H1 (cell line): ENCODE measurements around the gene GNAS. TPM values are rescaled to one million over a fixed set of nuclear protein-coding genes. Genes with fewer than 3 reads are reported as not detected.

ENCODE experiments used
- CTCF ChIA-PET: fragments of 300-600 bp; sonication (Branson Sonifier 250); formaldehyde crosslinking; loops from one replicate; lab custom pipeline; 2021; ENCODE audit not compliant: partially characterized antibody; lab: Charles Lee
- POLR2A ChIA-PET: fragments of 300-600 bp; sonication (Branson Sonifier 250); formaldehyde crosslinking; loops from one replicate; lab custom pipeline; 2021; ENCODE audit warnings: inconsistent platforms; ENCODE audit not compliant: partially characterized antibody; lab: Charles Lee
- DNase-seq, 2 experiments: peaks; one replicate each; pipeline versions ENCODE4 v3.0.0 to v3.0.0-alpha.2; 2010 to 2022; ENCODE audit warnings: low spot score in 2 of 2, low read depth in 1 of 2, mixed read lengths in 1 of 2
- FAIRE-seq: peaks from 2 replicates; lab custom pipeline; 2011; peaks lifted over from hg19 to GRCh38; lab: Jason Lieb, UNC
- H2AFZ ChIP-seq: 2 replicates; pipeline ENCODE4 v1.8.1; 2012; ENCODE audit warnings: low read length, inconsistent platforms
- H2AK5ac ChIP-seq: 2 replicates; pipeline ENCODE4 v1.6.1; 2013; ENCODE audit warnings: low read depth, low read length
- H2BK120ac ChIP-seq: replicated peaks from 2 replicates; pipeline ENCODE3; 2013; ENCODE audit warnings: low read depth, low read length, inconsistent platforms
- H2BK12ac ChIP-seq: 2 replicates; pipeline ENCODE4 v1.6.1; 2013; ENCODE audit warnings: low read depth, low read length
- H2BK15ac ChIP-seq: 2 replicates; pipeline ENCODE4 v1.6.1; 2013; ENCODE audit warnings: low read length
- H2BK20ac ChIP-seq: 2 replicates; pipeline ENCODE4 v1.6.1; 2013; ENCODE audit warnings: low read length
- H2BK5ac ChIP-seq: 2 replicates; pipeline ENCODE4 v1.6.1; 2013; ENCODE audit warnings: low read depth, low read length
- H3K14ac ChIP-seq: 2 replicates; pipeline ENCODE4 v1.6.1; 2013; ENCODE audit warnings: inconsistent platforms; ENCODE audit not compliant: insufficient read length
- H3K18ac ChIP-seq: 2 replicates; pipeline ENCODE4 v1.6.1; 2013; ENCODE audit warnings: low read length; ENCODE audit errors: extremely low read depth
- H3K23ac ChIP-seq: 2 replicates; pipeline ENCODE4 v1.6.1; 2013; ENCODE audit warnings: inconsistent platforms; ENCODE audit not compliant: insufficient read length
- H3K23me2 ChIP-seq: 2 replicates; pipeline ENCODE4 v1.6.1; 2013; ENCODE audit warnings: low read depth, low read length
- H3K27ac ChIP-seq: 2 replicates; pipeline ENCODE4 v1.6.1; 2011; ENCODE audit warnings: low read depth, low read length, inconsistent platforms
- H3K27me3 ChIP-seq, 4 experiments: replicated peaks in 1 of 4; 1 replicate in 1 of 4; 2 replicates in 3 of 4; pipeline versions ENCODE4 v1.6.1 to v1.8.1; 2011 to 2013; ENCODE audit warnings: low read length in 3 of 4, mild to moderate bottlenecking in 3 of 4, inconsistent platforms in 2 of 4, mixed read lengths in 2 of 4, moderate library complexity in 1 of 4; ENCODE audit not compliant: control insufficient read depth in 3 of 4, insufficient read depth in 3 of 4; ENCODE audit errors: extremely low read depth in 1 of 4
- H3K36me3 ChIP-seq, 4 experiments: 2 replicates each; pipeline versions ENCODE4 v1.6.1 to v1.8.1; 2011 to 2013; ENCODE audit warnings: mild to moderate bottlenecking in 4 of 4, low read length in 3 of 4, moderate library complexity in 2 of 4, control low read depth in 1 of 4, inconsistent platforms in 1 of 4; ENCODE audit not compliant: insufficient read depth in 4 of 4, control insufficient read depth in 2 of 4
- H3K4ac ChIP-seq: replicated peaks from 2 replicates; pipeline ENCODE3; 2013; ENCODE audit warnings: low read length, low read depth, mixed read lengths, inconsistent platforms; ENCODE audit not compliant: insufficient read length
- H3K4me1 ChIP-seq, 4 experiments: replicated peaks in 1 of 4; 1 replicate in 1 of 4; 2 replicates in 3 of 4; pipeline versions ENCODE4 v1.6.1 to v1.8.1; 2011 to 2013; ENCODE audit warnings: low read length in 3 of 4, inconsistent platforms in 2 of 4, mixed read lengths in 1 of 4; ENCODE audit not compliant: insufficient read depth in 4 of 4, control insufficient read depth in 3 of 4
- H3K4me2 ChIP-seq, 2 experiments: 2 replicates each; pipeline versions ENCODE4 v1.6.1 to v1.8.1; 2011 to 2013; ENCODE audit warnings: low read depth in 2 of 2, low read length in 2 of 2, control low read depth in 1 of 2, inconsistent platforms in 1 of 2, mild to moderate bottlenecking in 1 of 2; ENCODE audit not compliant: insufficient read depth in 1 of 2
- H3K4me3 ChIP-seq, 4 experiments: fragments of 200-600, 300-600 bp in 1 of 4; sonication (generic), shearing (Covaris generic), sonication (Bioruptor Twin) in 1 of 4; 2 replicates each; pipeline versions ENCODE4 v1.5.1 to v1.8.1; 2011 to 2016; ENCODE audit warnings: low read length in 4 of 4, low read depth in 3 of 4, control low read depth in 2 of 4, inconsistent platforms in 2 of 4, mild to moderate bottlenecking in 2 of 4, mixed read lengths in 1 of 4, moderate library complexity in 1 of 4; ENCODE audit not compliant: insufficient read depth in 2 of 4; ENCODE audit errors: extremely low read depth in 1 of 4
- H3K56ac ChIP-seq: replicated peaks from 2 replicates; pipeline ENCODE3; 2013; ENCODE audit warnings: low read depth, mild to moderate bottlenecking, mixed read lengths, low read length, inconsistent platforms; ENCODE audit not compliant: insufficient read length
- H3K79me1 ChIP-seq: 2 replicates; pipeline ENCODE4 v1.6.1; 2013; ENCODE audit warnings: low read depth, low read length, control low read depth
- H3K79me2 ChIP-seq, 2 experiments: 2 replicates each; pipeline versions ENCODE4 v1.6.1 to v1.8.1; 2012 to 2013; ENCODE audit warnings: low read length in 2 of 2, mild to moderate bottlenecking in 2 of 2, inconsistent platforms in 1 of 2; ENCODE audit not compliant: insufficient read depth in 2 of 2, control insufficient read depth in 1 of 2
- H3K9ac ChIP-seq, 4 experiments: replicated peaks in 1 of 4; 1 replicate in 1 of 4; 2 replicates in 3 of 4; pipeline versions ENCODE4 v1.6.1 to v1.8.1; 2011 to 2013; ENCODE audit warnings: low read depth in 3 of 4, low read length in 3 of 4, control low read depth in 2 of 4, mild to moderate bottlenecking in 2 of 4, moderate library complexity in 2 of 4, inconsistent platforms in 1 of 4; ENCODE audit errors: extremely low read depth in 1 of 4
- H3K9me3 ChIP-seq, 2 experiments: 2 replicates each; pipeline versions ENCODE4 v1.6.1 to v1.8.1; 2012 to 2013; ENCODE audit warnings: mild to moderate bottlenecking in 2 of 2, moderate library complexity in 2 of 2, control low read depth in 1 of 2, inconsistent platforms in 1 of 2, low read depth in 1 of 2, low read length in 1 of 2, mixed read lengths in 1 of 2; ENCODE audit not compliant: insufficient read depth in 2 of 2
- H4K20me1 ChIP-seq, 2 experiments: replicated peaks in 1 of 2; 2 replicates each; pipeline versions ENCODE3 to v1.8.1; 2011 to 2013; ENCODE audit warnings: inconsistent platforms in 2 of 2, low read length in 2 of 2, mild to moderate bottlenecking in 1 of 2; ENCODE audit not compliant: insufficient read depth in 2 of 2, control insufficient read depth in 1 of 2
- H4K5ac ChIP-seq: 2 replicates; pipeline ENCODE4 v1.6.1; 2013; ENCODE audit warnings: low read length, low read depth, mixed read lengths, inconsistent platforms; ENCODE audit not compliant: insufficient read length
- H4K8ac ChIP-seq: 2 replicates; pipeline ENCODE4 v1.8.0; 2013; ENCODE audit warnings: mild to moderate bottlenecking, moderate library complexity, low read length, inconsistent platforms; ENCODE audit not compliant: insufficient read depth; ENCODE audit errors: extremely low read depth
- H4K91ac ChIP-seq: replicated peaks from 2 replicates; pipeline ENCODE3; 2013; ENCODE audit warnings: low read length, mixed read lengths, inconsistent platforms; ENCODE audit not compliant: insufficient read length
- CHD1 ChIP-seq: IDR thresholded peaks from 2 replicates; pipeline ENCODE4 v1.6.1; 2012; ENCODE audit warnings: low read depth, low read length, improper control_type of control experiment
- NRF1 ChIP-seq: IDR thresholded peaks from 2 replicates; pipeline ENCODE4 v1.6.1; 2011; ENCODE audit warnings: mild to moderate bottlenecking, low read depth, low read length, improper control_type of control experiment
- SP2 ChIP-seq: IDR thresholded peaks from 2 replicates; pipeline ENCODE4 v1.6.1; 2012; ENCODE audit warnings: mild to moderate bottlenecking, low read length, inconsistent platforms
- SP4 ChIP-seq: IDR thresholded peaks from 2 replicates; pipeline ENCODE4 v1.6.1; 2012; ENCODE audit warnings: low read length, inconsistent platforms
- WGBS, 2 experiments: shearing (Covaris generic) in 1 of 2; methylation state at CpG; one replicate each; pipeline versions ENCODE4 v1.1.6 to v1.1.7; 2013 to 2015; ENCODE audit warnings: low lambda C conversion rate in 2 of 2, mixed read lengths in 2 of 2, inconsistent platforms in 1 of 2, low coverage in 1 of 2, missing lambda C conversion rate in 1 of 2; ENCODE audit not compliant: insufficient replicate concordance in 2 of 2, insufficient coverage in 1 of 2, insufficient read length in 1 of 2; ENCODE audit errors: extremely low coverage in 1 of 2, missing lambda C conversion rate in 1 of 2; 5-methylcytosine and 5-hydroxymethylcytosine counted together
- polyA plus RNA-seq, 7 experiments: library from polyadenylated mRNA; depleted of rRNA in 3 of 7; stranded (reverse) in 5 of 7; unstranded in 2 of 7; fragments of >200 nt in 5 of 7; fragments of 200-250 nt in 2 of 7; gene quantifications; 1 replicate in 5 of 7; 2 replicates in 1 of 7; 4 replicates in 1 of 7; pipeline versions ENCODE4 v1.2.1 to v1.2.3, GENCODE V29; 2011 to 2013; ENCODE audit warnings: missing spikeins in 2 of 7, mixed read lengths in 2 of 7
- total RNA-seq: library from RNA; stranded (reverse); fragmentation: NEBNext Ultra II Directional; extraction: Animal tissue kit (Norgen Biotek cat#: 25700); gene quantifications from 2 replicates; pipeline ENCODE4 v1.2.1, GENCODE V29; 2021
- TF ChIP-seq, protein P1 (sequence below): IDR thresholded peaks from 2 replicates; pipeline ENCODE4 v1.6.1; 2011; ENCODE audit warnings: low read length, improper control_type of control experiment
- TF ChIP-seq, protein P2 (sequence below), 3 experiments: IDR thresholded peaks; 1 replicate in 2 of 3; 2 replicates in 1 of 3; pipeline versions ENCODE4 v1.5.1 to v1.6.1; 2011; ENCODE audit warnings: low read length in 3 of 3, mild to moderate bottlenecking in 3 of 3, inconsistent platforms in 2 of 3, low read depth in 1 of 3, moderate library complexity in 1 of 3; ENCODE audit not compliant: insufficient read depth in 1 of 3; ENCODE audit errors: control extremely low read depth in 1 of 3

GNAS gene
- total and polyA plus RNA-seq, 2 of the 8 experiments (the other 6 are each of a cell fraction or from before 2014, with no cell fraction given): 989 to 1,613 TPM

DNA sequence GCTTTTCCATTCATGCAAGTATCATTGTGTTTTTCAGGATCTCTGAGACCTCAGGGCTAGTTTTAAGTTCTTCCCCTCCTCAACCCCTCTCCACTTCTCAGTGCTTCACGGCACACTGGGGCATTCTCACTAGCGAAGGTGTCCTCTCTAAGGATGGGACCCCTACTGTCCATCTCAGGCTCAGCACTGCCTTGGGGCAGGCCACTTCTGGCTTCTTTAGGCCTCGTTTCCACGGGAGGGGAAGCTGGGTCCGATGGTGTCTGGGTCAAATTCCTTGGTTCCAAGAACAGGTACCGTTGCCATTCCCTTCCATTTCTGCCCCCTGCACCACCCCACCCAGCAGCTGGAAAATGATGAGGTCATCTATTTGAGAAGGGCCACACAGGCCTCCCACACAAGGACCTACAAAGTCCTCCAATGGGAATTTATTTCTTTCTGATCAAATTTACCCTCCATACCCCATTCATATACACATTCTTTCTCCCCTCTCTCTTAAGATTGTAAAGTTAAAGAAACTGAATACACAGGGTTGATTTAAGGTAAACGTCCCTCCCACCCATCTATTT is 17.2 kb downstream of the GNAS start:
- no peaks in the 10 kb centered on the region; a peak in 1 of 8 replicates for H3K36me3 ChIP-seq
- H3K9me3 ChIP-seq: no peaks in the 10 kb centered on the region
- TF ChIP-seq CHD1: no peak
- no peak for TF ChIP-seq SP4
- TF ChIP-seq, protein P1, sequence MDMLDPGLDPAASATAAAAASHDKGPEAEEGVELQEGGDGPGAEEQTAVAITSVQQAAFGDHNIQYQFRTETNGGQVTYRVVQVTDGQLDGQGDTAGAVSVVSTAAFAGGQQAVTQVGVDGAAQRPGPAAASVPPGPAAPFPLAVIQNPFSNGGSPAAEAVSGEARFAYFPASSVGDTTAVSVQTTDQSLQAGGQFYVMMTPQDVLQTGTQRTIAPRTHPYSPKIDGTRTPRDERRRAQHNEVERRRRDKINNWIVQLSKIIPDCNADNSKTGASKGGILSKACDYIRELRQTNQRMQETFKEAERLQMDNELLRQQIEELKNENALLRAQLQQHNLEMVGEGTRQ: no peak
- TF ChIP-seq, protein P2, sequence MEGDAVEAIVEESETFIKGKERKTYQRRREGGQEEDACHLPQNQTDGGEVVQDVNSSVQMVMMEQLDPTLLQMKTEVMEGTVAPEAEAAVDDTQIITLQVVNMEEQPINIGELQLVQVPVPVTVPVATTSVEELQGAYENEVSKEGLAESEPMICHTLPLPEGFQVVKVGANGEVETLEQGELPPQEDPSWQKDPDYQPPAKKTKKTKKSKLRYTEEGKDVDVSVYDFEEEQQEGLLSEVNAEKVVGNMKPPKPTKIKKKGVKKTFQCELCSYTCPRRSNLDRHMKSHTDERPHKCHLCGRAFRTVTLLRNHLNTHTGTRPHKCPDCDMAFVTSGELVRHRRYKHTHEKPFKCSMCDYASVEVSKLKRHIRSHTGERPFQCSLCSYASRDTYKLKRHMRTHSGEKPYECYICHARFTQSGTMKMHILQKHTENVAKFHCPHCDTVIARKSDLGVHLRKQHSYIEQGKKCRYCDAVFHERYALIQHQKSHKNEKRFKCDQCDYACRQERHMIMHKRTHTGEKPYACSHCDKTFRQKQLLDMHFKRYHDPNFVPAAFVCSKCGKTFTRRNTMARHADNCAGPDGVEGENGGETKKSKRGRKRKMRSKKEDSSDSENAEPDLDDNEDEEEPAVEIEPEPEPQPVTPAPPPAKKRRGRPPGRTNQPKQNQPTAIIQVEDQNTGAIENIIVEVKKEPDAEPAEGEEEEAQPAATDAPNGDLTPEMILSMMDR (IDR thresholded peaks at IDR 0.05; ENCODE audit: control extremely low read depth in 1 of 3, insufficient read depth in 1 of 3, low read depth in 1 of 3, low read length in 3 of 3): peak in 2 of 3 experiments; percentile 21 to 22; a peak in 2 of 4 replicates
- no peak for TF ChIP-seq SP2
- TF ChIP-seq NRF1: no peak
- H3K79me2 ChIP-seq: no peaks in the 10 kb centered on the region
- POLR2A ChIA-PET: interaction anchor here (0.5 to 1.6 kb wide), 12 partner anchors 9 to 251 kb away, joined by 3 to 7 read pairs (median 3); partner anchors contain the start of genes ATP5F1E and GNAS
- no peak overlapping the region for H2BK12ac ChIP-seq
- WGBS, 2 experiments: 80% methylated on average over 7 of the region's 7 CpGs; no CpG with 5 or more reads in 1 of the 2 experiments
- no peak overlapping the region for H4K91ac ChIP-seq
- H2AFZ ChIP-seq: no peak overlapping the region
- H3K27ac ChIP-seq: no peak overlapping the region
- no peaks in the 10 kb centered on the region for H3K23me2 ChIP-seq
- H3K4me1 ChIP-seq: no peaks in the 10 kb centered on the region
- no peaks in the 10 kb centered on the region for H4K20me1 ChIP-seq
- no peak overlapping the region for H4K5ac ChIP-seq
- no peak overlapping the region for H3K9ac ChIP-seq
- H3K4me2 ChIP-seq: no peak overlapping the region
- no peak overlapping the region for H3K4me3 ChIP-seq
- no peak overlapping the region for H3K14ac ChIP-seq
- DNase-seq (no peak), FAIRE-seq (no peak)
- H2AK5ac ChIP-seq: no peak overlapping the region
- H3K79me1 ChIP-seq: no peaks in the 10 kb centered on the region; the same call in 1 of the 2 replicates
- H3K56ac ChIP-seq: no peak overlapping the region
- CTCF ChIA-PET: interaction anchor here (0.5 to 4.7 kb wide), 38 partner anchors 8 to 587 kb away, joined by 3 to 61 read pairs (median 3); no protein-coding TSS in a partner anchor
- no peak overlapping the region for H2BK20ac ChIP-seq
- no peak overlapping the region for H3K4ac ChIP-seq
- no peaks in the 10 kb centered on the region for H3K27me3 ChIP-seq
- no peak overlapping the region for H3K23ac ChIP-seq
- no peak overlapping the region for H4K8ac ChIP-seq
- no peak overlapping the region for H3K18ac ChIP-seq
- H2BK5ac ChIP-seq: no peak overlapping the region
- H2BK15ac ChIP-seq: no peak overlapping the region
- H2BK120ac ChIP-seq: no peak overlapping the region
